DMS153 treated with DMSO at 0.1 percent for 48 hours (cell line): Measurements from ENCODE around the gene LIFR.
A peak's percentile ranks its signal among the peaks of the same experiment; 100 is the strongest.
"Not testable (repeated sequence)": the region's sequence is repeated elsewhere in the genome, so short reads cannot be mapped to it uniquely, and the experiment has no call there.

Source experiments
- DNase-seq: peaks from one replicate; lab custom pipeline; 2025; ENCODE audit not compliant: unreplicated experiment; lab: John Stamatoyannopoulos, UW

The LIFR gene

DNA sequence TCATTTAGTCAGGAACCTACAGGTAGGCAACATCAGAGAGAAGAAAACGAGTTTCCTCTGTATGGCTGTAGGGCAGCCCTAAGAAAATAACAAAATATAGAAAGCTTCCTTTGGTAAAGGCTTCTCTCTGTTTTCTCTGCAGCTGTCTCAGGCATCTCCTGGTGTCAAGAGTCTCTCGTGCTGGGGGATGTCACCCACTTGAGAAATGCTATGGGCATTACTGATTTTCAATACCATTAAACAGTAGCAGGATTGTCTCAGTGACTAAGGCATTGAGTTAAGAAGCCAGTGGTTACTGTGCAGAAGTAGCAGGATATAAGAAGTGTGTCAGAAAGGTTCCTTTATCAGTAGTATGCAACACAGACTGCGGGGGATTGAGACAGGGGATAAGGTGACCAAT, 32.4 kb downstream of the LIFR start:
- no peak for DNase-seq

DNA sequence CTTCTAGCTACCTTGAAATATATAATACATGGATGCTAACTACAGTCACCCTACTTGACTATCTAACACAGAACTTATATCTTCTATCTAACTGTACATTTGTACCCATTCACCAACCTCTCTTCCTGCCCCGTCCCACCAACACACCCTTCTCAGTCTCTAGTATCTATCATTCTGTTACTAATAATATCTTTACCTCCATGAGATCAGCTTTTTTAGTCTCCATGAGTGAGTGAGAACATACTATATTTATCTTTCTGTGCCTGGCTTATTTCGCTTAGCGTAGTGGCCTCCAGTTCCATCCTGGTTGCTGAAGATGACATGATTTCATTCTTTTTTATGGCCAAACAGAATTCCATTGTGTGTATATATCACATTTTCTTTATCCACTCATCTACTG, 37.0 kb downstream of the LIFR start:
- DNase-seq = no peak

DNA sequence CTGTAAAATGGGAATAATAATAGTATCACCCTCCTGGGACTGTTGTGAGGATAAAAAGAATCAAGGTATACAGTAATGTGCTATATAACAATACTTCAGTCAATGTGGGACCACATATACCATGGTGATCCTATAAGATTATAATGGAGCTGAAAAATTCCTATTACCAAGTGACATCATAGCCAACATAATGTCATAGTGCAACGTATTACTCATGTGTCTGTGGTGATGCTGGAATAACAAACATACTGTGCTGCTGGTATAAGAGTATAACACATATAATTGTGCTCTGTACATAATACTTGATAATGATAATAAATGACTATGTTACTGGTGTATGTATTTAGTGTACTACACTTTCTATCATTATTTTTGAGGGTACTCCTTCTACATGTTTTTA, 38.1 kb downstream of the LIFR start:
- no peak for DNase-seq

DNA sequence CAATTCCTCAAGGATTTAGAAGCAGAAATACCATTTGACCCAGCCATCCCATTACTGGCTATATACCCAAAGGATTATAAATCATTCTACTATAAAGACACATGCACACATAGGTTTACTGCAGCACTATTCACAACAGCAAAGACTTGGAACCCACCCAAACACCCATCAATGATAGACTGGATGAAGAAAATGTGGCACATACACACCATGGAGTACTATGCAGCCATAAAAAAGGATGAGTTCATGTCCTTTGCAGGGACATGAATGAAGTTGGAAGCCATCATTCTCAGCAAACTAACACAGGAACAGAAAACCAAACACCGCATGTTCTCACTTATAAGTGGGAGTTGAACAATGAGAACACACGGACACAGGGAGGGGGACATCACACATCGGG, 39.8 kb downstream of the LIFR start:
- DNase-seq = not testable (repeated sequence)

DNA sequence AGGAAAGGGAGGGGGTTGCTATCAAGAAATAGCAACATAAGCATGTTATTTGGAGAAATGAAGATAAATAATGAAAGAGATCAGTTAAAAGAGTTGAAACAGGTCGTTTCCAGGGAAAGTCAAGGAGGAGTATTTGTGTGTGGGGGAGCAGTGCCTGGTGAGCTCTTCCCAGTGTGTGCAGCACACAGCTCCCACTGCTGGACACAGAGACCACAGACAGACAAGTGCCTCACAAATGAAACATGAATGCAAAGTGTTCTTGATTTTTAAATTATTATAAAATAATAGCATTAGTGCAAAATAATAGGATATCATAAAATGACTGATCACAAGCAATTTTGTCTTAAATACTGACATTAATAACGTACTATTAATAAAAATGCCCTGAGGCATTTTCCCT, 40.8 kb downstream of the LIFR start:
- DNase-seq = no peak

DNA sequence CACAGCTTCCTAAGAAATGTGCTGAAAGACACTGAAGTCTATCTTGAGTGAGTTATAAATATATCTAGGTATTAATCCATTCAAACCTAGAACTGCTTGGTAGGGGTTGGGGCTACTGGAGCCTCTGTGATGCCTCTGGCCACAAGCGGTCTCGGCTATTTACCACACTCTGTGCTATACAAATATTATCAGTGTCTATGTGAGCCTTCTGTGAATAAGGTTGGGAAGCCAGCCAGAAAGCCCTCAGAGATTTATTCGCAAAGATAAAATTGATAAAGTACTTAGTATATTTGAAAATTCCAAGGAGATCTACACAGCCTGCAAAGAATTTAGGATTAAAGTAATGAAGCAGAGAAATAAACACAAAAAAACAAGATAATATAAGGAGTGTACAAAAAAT, 41.4 kb downstream of the LIFR start:
- DNase-seq = peak; percentile 32

DNA sequence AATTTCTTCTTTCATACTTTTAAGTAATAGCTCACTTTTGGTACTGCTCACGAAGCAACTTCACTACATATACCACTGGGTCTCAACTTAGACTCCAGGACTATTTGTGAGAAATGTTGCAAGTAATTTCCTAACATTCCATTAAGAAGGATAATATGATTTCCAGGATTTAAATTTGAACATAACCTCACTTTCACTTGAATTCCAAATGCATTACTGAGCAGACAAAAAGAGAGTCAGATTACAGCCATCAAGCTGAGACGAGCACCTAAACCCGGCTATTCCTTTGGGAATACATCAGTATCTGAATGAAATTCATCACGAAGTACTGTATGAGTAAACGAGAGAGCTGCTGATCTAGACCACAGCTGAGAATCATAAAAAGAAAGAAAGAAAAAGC, 47.3 kb downstream of the LIFR start:
- no peak for DNase-seq

DNA sequence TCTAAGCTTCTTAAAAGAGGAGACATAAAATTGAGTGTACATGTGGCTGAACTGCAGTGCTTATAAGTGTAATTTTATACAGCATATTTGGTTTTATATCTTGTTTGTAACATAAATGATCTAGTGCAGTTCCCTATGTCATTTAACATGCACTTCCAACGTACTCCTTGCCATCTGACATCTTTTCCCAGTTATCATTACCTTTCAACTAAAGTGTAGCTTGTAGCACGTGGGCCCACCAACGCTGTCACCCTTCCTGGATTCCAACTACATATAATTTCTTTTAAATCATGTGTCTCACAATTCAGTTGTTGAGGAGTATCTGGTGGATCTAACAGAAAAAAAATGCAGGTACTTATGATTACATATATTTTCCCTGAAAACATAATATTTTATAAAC, 50.1 kb downstream of the LIFR start:
- DNase-seq = no peak

DNA sequence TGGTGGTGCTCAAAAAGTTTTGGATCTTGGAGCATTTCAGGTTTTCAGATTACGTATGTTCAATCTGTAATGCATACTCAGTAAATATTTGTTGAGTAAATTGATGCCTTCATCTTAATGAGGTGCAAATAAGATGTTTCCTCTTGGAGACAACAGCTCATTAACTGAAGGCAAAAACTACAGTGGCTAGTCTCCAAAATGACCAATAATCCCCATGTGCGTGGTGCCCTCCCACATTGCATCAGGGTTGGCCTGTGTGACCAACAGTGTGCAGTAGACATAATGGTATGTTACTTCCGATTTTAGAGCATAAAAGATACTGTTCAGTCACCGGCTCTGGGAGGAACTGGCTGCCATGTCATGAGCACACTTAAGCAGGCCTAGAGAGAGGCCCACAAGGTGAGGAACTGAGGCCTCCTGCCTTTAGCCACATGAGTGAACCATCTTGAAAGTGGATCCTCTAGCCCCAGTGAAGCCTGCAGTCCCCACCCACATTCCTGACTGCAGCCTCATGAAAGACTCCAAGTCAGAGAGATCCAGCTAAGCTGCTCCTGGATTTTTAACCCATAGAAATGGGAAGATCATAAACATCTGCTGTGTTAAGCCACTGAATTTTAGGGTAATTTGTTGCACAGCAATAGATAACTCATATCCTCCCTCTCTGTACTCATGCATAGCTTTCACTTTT, 55.7 kb downstream of the LIFR start:
- no peak for DNase-seq

DNA sequence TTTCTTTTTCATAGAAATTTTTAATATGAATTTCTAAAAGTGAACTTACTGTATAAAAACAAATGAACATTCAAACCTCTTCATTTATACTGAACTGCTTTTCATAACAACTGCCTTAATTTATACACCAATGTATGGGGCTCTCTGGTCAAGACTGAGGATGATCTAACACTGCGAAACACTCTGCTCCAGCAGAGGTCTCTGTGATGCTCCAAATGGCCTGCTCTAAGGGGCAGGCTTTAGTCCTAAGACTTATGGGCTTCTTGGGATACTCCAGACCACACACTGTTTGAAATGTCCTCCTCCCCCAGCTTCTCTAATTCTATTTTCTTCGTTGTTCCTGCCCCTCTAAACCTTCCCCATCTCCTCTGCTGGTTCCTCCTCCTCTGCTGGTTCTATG, 58.5 kb downstream of the LIFR start:
- DNase-seq = no peak

DNA sequence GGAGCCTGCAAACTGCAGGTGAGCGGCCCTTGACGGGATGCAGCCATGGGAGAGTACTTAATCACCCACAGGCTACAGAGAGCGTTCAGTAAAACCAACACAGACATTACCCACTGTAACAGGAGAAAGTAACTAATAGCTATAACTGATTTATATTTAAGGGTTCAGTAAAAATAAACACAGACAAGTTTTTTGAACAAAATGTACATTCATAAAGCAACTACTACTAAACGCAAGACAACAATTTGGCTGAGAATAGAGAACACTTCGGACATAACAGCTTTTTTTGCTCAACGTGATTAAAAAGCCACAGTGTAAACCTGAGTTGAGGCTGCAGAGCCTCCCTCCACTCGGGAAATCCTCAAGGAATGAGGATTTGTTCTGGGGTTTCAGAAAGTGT, 61.7 kb downstream of the LIFR start:
- no peak for DNase-seq

DNA sequence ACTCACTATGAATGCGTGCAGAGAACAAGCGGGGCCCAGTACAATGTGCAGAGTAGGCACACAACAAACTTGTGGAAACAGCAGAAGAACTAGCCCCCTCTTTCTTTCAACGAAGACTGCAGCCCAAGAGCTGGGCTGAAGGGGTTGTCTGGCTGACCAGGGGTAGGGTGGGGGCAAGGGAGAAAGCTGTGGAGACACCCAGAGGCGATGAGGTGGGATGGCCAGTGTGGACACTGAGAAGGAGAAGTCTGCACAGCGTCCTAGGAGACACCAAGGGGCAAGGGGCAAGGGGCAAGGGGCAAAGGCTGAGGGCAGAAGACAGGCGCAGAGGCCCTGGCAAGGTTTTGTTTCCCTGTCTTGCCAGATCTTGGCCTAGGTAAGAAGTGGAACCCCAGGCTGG, 62.3 kb downstream of the LIFR start:
- no peak for DNase-seq

DNA sequence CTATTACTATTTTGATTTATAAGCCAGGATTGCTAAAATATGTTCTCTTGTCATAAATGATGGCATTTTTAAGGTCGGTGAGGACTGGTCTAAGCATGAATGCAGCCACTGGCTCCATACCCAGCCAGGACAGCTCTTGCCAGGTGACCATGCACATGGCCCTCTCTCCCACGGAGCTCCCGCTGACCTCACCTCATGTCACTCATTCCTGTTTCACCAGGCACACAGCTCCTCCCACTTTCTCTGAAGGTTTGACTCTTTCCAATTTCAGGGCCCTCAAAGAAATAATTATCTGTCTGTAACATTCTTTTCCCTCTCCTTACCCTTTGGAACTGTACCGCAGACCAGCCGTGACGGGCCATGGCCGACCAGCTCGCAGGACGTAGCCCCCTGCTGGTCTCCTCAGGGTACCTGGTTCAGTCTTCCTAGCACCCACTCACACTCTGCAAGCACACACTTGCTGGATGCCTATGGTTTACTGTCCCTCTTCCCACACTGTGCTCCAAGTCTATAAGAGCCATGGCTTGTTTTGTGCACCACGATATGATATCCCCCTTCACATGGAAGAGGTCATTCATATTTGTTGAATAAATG, 72.5 kb downstream of the LIFR start:
- no peak for DNase-seq

DNA sequence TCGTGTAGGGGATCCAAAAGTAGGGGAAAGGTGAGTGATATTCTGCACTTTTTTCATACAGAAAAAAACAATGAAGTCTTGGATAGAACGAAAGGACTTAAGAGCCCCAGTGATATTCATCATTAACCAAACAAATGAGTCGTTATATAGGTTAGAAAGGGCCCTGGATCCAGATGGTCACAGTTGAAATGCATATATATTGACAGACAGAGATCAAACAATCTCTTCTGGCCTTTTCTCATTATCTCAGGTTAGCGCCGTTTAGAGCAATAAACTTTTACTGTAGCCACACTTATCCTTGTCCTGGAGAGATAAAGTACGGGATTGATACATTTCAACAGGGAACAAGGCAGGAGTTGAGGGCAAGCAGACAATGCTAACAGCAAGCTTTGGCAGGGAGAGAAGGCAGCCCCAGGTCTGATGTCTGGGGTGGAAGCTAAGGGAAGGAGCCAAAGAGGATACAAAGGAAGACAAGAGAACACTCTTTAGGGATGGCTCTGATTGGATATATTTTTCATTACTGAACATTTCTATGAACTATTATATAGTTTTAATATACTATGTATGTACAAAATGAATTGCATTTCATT, 77.0 kb downstream of the LIFR start:
- no peak for DNase-seq

DNA sequence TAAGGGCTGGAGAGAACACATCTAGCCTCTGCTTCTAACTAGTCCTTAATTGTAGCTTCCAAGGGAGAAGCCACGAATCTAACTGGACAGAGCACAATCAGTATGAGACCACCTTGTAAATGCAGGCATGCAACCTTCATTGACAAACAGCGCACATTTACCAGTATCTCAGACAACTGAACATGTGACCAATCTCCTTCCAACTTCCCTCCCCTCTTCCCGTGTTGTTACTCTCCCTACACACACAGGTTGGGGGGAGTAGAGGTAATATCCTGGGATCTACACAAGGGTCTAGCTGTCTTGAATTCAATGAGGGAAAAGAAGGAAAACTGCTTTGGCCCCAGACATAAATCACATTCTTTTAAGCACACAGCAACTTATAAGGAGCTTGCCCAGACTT, 77.6 kb downstream of the LIFR start:
- no peak for DNase-seq

DNA sequence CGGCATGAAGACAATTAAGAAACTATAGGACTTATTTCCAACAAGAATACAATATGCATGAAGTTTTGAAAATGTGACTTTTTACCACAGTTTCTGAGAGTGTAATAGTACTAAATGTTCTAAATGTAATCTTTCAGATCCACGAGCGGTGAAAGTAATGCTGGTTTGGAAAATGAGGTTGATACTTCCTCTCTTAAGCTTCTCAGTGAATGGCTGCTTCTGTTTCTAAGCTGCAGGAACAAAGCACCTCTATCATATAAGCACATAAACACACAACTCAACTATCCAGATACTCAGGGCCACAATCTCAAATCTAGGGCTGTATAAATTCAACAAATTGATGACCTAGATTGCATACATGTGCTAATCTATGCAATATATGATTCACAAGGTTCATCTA, 78.3 kb downstream of the LIFR start:
- DNase-seq = no peak

DNA sequence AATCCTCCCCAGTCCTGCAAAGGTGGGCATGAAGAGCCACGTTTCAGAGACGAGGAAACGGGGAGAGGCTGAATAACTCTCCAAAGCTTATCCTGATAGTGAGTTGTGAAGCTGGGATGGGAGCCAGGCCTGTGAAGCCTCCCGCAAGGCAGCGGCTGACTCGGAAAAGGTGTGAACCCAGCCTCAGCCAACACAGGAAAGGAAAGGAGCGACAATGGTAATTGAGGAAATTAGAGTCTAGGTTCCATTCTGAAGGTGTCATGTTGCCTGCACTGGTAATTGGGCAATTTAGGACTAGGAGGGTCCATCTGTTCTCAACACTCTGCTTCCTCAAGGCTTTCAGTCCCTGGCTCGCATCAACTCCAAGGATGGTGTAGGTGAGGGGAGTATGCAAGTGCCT, 83.4 kb downstream of the LIFR start:
- DNase-seq = peak; percentile 26

DNA sequence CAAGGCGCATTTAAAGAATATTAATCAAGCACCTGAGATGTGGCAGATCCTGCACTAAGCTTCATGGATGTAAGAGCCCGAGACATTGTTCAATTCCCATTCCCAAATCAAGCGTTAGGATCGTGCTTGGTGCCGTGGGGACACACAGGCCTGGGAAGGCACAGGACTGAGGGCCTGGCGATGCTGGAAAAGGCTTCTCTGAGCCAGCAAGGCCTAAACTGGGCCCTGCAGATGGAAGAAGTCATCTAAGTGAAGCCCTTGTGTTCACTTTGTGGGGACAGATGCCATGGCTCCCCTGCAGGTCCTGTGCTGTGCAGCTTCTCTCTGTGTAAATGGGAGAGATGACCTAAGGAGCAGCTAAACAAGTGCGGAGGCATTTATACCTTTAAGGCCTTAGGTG, 83.9 kb downstream of the LIFR start:
- DNase-seq = no peak

DNA sequence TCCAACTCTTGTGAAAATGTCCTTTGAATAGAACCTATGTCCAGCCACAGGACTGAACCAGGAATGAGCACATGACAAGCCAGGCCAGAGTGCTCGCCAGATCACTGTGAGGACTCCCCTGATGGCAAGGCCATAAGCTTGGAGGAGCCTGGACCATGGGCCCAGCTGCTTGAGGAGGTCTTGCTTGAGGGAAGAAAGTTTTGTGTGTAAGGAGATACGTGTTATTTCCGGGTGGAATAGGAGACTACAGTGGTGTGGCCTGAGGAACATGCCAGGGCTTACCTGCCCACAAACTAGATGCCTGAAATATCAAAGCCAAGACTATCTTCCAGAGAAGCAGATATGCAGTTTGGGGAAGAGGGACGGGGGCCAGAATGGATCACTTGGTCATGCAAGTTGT, 84.7 kb downstream of the LIFR start:
- DNase-seq = no peak

DNA sequence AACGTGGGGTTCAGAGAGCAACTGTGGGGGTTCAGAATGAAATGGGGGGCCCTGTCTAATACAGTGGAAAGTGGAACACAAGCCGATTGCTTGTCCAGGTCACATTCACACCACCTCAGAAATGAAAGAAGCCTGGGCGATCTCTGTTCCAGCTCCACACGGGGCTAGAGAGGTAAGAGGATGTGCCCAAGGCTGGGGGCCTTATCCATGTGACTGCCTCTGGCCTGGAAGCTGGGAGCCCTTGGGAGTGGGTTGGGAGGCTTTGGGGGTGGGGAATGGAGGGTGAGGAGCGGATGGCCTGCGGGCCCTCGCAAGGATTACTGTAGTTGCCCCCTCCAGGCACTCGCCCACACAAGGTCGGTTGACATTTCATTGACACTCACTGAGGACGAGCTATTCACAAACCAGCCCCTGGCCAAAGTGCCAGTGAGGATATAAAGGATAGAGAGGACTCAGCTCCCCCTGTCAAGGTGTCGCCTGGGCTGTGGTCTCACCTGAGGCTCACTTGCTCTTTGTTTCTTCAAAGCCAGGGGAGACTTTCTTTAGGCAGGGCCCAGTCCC, 86.7 kb downstream of the LIFR start:
- no peak for DNase-seq

DNA sequence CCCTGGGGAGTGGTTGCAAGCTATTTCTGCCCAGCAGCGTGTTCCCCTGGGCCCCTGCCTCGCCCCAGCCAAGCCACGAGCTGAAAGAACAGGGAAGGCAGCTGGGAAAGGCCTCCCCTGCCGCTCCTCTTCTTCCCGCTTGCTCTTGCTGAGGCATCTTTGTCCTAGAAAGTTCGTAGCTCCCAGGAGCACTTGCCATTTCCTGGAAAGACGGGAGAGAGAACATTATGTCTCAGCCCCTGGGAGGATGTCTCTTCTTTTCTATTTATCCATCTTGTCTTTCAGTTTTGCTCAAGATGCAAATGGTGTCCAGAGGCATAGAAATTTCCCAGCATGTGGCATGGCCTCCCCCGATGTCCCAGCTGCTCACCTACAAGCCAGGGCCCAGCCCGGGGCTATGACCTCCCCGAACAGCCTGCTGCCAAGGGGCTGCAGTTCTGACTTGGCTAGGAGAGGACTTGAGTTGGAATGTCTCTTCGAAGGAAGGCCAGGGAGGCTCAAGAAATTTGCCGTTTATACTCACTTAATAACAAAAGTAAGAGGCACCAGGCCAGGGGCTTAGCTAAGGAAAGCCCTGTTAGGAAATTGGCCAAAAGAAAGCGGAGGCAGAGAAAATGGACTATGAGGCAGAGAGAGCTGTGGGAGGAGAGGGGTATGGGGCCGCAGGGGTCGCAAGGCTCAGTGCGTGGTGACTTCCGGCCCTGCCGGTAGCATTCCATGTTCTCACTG, 87.3 kb downstream of the LIFR start:
- DNase-seq = no peak

DNA sequence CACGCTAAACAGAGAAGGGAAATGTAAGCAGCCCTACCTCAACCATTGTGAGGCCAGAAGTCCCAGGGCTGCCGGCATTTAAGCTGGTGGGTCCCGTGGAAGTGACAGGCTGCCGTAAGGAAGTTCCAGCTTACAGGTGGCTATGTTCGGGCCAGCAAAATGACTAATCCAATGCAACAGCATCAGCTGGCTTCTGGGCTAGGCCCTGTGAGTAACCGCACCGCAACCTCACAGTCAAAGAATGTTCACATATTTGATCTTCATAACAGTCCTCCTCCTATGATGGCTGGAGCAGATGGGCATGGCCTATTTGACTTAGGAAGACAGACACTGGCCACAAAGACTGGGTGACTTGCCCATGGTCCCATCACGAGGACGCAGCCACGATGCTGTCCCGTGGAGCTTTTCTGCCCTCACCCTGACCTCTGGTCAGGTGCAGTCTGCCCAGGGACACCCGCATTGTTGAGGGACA, 88.2 kb downstream of the LIFR start:
- DNase-seq = no peak
